Naive B cell (primary cell): ENCODE measurements around the gene UCKL1. TPM values are rescaled to one million over a fixed set of nuclear protein-coding genes. Genes with fewer than 3 reads are reported as not detected.

ENCODE experiments used
- ATAC-seq, 2 donors: fragments of 150-1000 bp; cut with Tn5 transposase; 2 replicates each; pipeline ENCODE4 v1.10.0; 2021; ENCODE audit warnings: low read depth in 2 of 2, mild to moderate bottlenecking in 2 of 2, moderate library complexity in 2 of 2
- DNase-seq: peaks from one replicate; pipeline ENCODE4 v3.0.0; 2022
- H3K27ac Mint-ChIP-seq, 6 donors: one replicate each; pipeline ENCODE4 v1.8.0; 2020 to 2022; ENCODE audit warnings: mild to moderate bottlenecking in 6 of 6, mixed read lengths in 6 of 6, moderate library complexity in 5 of 6, inconsistent platforms in 2 of 6
- H3K27me3 Mint-ChIP-seq, 3 donors: one replicate each; pipeline ENCODE4 v1.8.0; 2021 to 2022; ENCODE audit warnings: mixed read lengths in 3 of 3, mild to moderate bottlenecking in 1 of 3
- H3K36me3 Mint-ChIP-seq, 2 donors: one replicate each; pipeline ENCODE4 v1.8.0; 2020 to 2022; ENCODE audit warnings: mixed read lengths in 2 of 2, inconsistent platforms in 1 of 2, mild to moderate bottlenecking in 1 of 2
- H3K4me1 Mint-ChIP-seq, 3 donors: one replicate each; pipeline ENCODE4 v1.8.0; 2020 to 2022; ENCODE audit warnings: mixed read lengths in 3 of 3, inconsistent platforms in 1 of 3, mild to moderate bottlenecking in 1 of 3, moderate library complexity in 1 of 3
- H3K4me3 Mint-ChIP-seq, 8 donors: one replicate each; pipeline ENCODE4 v1.8.0; 2020 to 2022; ENCODE audit warnings: mild to moderate bottlenecking in 8 of 8, mixed read lengths in 8 of 8, moderate library complexity in 8 of 8, inconsistent platforms in 2 of 8
- H3K9me3 Mint-ChIP-seq, 7 donors: one replicate each; pipeline ENCODE4 v1.8.0; 2020 to 2022; ENCODE audit warnings: mixed read lengths in 7 of 7, mild to moderate bottlenecking in 5 of 7, inconsistent platforms in 2 of 7, moderate library complexity in 1 of 7
- polyA plus RNA-seq, 6 donors: library from polyadenylated mRNA; unstranded; fragments of 300-500 nt; fragmentation: Illumina TruSeq; gene quantifications; one replicate each; pipeline ENCODE4 v1.2.3, GENCODE V29; 2021; ENCODE audit warnings: low read depth in 6 of 6

Gene UCKL1
- polyA plus RNA-seq, 6 donors from 2014 or later, result 11.3 to 62.0 (median 31.7) TPM

DNA sequence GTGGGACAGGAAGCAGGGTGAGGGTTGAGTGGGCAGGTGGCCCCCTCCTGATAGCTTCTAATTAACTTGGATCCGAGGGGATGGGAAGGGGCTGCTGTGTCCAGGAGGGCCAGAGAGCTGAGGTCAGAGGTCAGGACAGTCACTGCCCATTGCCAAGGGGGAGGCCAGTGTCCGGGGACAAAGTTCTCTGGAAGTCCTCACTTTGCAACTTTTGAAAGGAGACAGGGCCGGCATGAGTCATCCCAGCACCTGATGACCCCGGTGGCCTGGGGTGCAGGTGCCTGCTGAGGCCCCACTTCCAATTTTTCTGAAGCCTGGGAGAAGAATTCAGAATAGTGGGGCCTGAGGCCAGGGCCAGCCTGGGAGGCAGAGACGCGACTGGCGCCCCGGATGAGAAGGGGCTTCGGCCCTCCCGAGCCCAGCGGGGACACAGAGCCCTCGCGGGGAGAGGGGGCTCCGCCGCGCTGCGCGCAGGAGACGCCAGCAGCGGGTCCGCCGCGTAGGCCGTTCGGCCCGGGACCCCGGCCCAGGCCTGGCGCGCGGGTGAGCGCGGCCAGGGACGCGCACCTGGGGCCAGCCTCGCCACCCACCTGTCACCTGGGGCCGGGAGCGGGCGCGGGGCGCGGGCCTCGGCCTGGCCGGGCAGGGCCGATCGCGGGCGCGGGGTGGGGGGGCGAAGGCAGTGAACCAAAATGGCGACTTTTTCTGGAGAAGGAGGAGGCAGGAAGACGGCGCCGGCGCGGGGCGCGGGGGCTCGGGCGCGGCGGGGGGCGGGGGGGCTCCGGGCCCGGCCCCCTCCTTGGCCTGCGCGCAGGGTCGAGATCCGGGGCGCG lies 12.9 kb upstream of the UCKL1 start:
- Mint-ChIP-seq H3K27ac (peak overlapping the region in 4 of 6 donors; percentile 36 to 74 (median 60)), H3K27me3 (no peaks in the 10 kb centered on the region), H3K4me3 (peak overlapping the region; percentile 72 to 91 (median 86)), H3K9me3 (peaks cover 0 to 5% (median 0%) of the 10 kb centered on the region in 7 donors), H3K4me1 (peaks cover 20 to 28% (median 24%) of the 10 kb centered on the region in 3 donors), H3K36me3 (peaks cover 0 to 6% of the 10 kb centered on the region in 2 donors)
- ATAC-seq, result peak; percentile 24 to 32
- DNase-seq, result peak; percentile 25

- ATAC-seq (no peak), DNase-seq (no peak)
- H3K36me3 Mint-ChIP-seq, result no peaks in the 10 kb centered on the region
- peaks cover 0 to 8% (median 0%) of the 10 kb centered on the region in 7 donors for H3K9me3 Mint-ChIP-seq
- no peaks in the 10 kb centered on the region for H3K27me3 Mint-ChIP-seq
- H3K4me1 Mint-ChIP-seq, result peaks cover 12 to 23% (median 17%) of the 10 kb centered on the region in 3 donors
- H3K4me3 Mint-ChIP-seq, result peak overlapping the region; percentile 72 to 91 (median 82)
- peak overlapping the region in 2 of 6 donors; percentile 42 to 74 for H3K27ac Mint-ChIP-seq
Observed at GRCh38 chr20:63968136-63968927, 12.1 kb upstream of the UCKL1 start.

- Mint-ChIP-seq H3K4me3 (peak overlapping the region in 6 of 8 donors; percentile 5 to 87 (median 67)), H3K36me3 (no peaks in the 10 kb centered on the region), H3K27me3 (no peaks in the 10 kb centered on the region), H3K9me3 (peaks cover 0 to 8% (median 0%) of the 10 kb centered on the region in 7 donors), H3K27ac (no peak overlapping the region), H3K4me1 (peaks cover 10 to 16% (median 13%) of the 10 kb centered on the region in 3 donors)
- ATAC-seq (no peak), DNase-seq (no peak)
Observed at GRCh38 chr20:63967330-63968135, 11.3 kb upstream of the UCKL1 start.

- Mint-ChIP-seq H3K27ac (no peak overlapping the region), H3K4me3 (peak overlapping the region in 2 of 8 donors; percentile 5 to 72)
Observed at GRCh38 chr20:63966944-63967322, 10.7 kb upstream of the UCKL1 start.

DNA sequence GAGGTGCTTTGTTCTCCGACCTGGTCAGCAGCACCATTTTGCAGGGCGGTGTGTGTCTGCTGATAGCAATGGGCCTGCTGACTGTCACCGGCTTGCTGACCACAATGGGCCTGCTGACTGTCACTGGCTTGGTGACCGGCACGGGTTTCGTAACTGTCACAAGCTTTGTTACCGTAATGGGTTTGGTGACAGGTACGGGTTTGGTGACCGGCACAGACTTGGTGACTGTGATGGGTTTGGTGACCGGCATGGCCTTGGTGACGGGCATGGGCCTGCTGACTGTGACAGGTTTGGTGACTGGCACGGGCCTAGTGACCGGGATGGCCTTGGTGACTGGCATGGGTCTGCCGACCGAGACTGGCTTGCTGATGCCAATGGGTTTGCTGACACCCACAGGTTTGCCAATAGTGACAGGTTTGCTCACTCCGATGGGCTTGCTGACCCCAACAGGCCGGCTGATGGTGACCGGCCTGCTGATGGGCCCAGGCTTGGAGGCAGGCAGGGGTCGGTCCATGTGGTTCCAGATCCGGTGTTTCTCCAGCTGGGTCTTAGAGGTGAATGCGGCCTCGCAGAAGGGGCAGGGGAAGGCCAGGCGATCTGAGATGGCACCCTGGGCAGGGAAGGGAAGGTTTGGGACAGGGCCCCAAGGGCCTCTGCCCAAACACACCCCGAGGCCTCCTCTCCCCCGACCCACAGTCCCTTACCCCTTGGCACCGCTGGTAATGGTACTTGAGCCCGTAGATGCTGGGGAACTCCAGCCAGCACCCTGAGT lies 10.1 kb upstream of the UCKL1 start:
- peaks cover 10 to 14% (median 13%) of the 10 kb centered on the region in 3 donors for H3K4me1 Mint-ChIP-seq
- peak overlapping the region in 1 of 6 donors; percentile 57 for H3K27ac Mint-ChIP-seq
- ATAC-seq (no peak), DNase-seq (no peak)
- H3K36me3 Mint-ChIP-seq, result no peaks in the 10 kb centered on the region
- peak overlapping the region in 1 of 8 donors; percentile 72 for H3K4me3 Mint-ChIP-seq
- H3K9me3 Mint-ChIP-seq, result peaks cover 0 to 8% (median 0%) of the 10 kb centered on the region in 7 donors
- H3K27me3 Mint-ChIP-seq, result no peaks in the 10 kb centered on the region

More at GRCh38 chr20:63966944-63967322, 10.7 kb upstream of the UCKL1 start:
- H3K36me3 Mint-ChIP-seq, result no peaks in the 10 kb centered on the region
- no peak for DNase-seq
- no peaks in the 10 kb centered on the region for H3K27me3 Mint-ChIP-seq
- no peak for ATAC-seq
- H3K9me3 Mint-ChIP-seq, result peaks cover 0 to 8% (median 0%) of the 10 kb centered on the region in 7 donors
- H3K4me1 Mint-ChIP-seq, result peaks cover 10 to 14% (median 13%) of the 10 kb centered on the region in 3 donors

- peaks cover 7 to 11% (median 10%) of the 10 kb centered on the region in 3 donors for H3K4me1 Mint-ChIP-seq
- ATAC-seq (no peak), DNase-seq (no peak)
- no peak overlapping the region for H3K4me3 Mint-ChIP-seq
- no peak overlapping the region for H3K27ac Mint-ChIP-seq
- H3K36me3 Mint-ChIP-seq, result no peaks in the 10 kb centered on the region
- H3K27me3 Mint-ChIP-seq, result no peaks in the 10 kb centered on the region
- peaks cover 0 to 8% (median 0%) of the 10 kb centered on the region in 7 donors for H3K9me3 Mint-ChIP-seq
Observed at GRCh38 chr20:63964412-63964811, 8.2 kb upstream of the UCKL1 start.

GRCh38 chr20:63963784-63964301 lies 7.6 kb upstream of the UCKL1 start:
- Mint-ChIP-seq H3K36me3 (no peaks in the 10 kb centered on the region), H3K9me3 (peaks cover 0 to 8% (median 0%) of the 10 kb centered on the region in 7 donors), H3K4me3 (no peak overlapping the region), H3K4me1 (peaks cover 4 to 9% (median 8%) of the 10 kb centered on the region in 3 donors), H3K27ac (peak overlapping the region in 1 of 6 donors; percentile 57), H3K27me3 (no peaks in the 10 kb centered on the region)
- ATAC-seq (no peak), DNase-seq (no peak)

GRCh38 chr20:63963348-63963741 lies 7.1 kb upstream of the UCKL1 start:
- peak overlapping the region in 1 of 6 donors; percentile 57 for H3K27ac Mint-ChIP-seq
- no peaks in the 10 kb centered on the region for H3K27me3 Mint-ChIP-seq
- peaks cover 0 to 4% (median 3%) of the 10 kb centered on the region in 3 donors for H3K4me1 Mint-ChIP-seq
- no peaks in the 10 kb centered on the region for H3K36me3 Mint-ChIP-seq
- no peak for ATAC-seq
- DNase-seq, result no peak
- peaks cover 0 to 8% (median 0%) of the 10 kb centered on the region in 7 donors for H3K9me3 Mint-ChIP-seq
- no peak overlapping the region for H3K4me3 Mint-ChIP-seq

- Mint-ChIP-seq H3K4me1 (peaks cover 0 to 4% (median 2%) of the 10 kb centered on the region in 3 donors), H3K9me3 (peaks cover 0 to 8% (median 0%) of the 10 kb centered on the region in 7 donors), H3K36me3 (no peaks in the 10 kb centered on the region), H3K4me3 (peak overlapping the region in 2 of 8 donors; percentile 30 to 47), H3K27ac (peak overlapping the region in 1 of 6 donors; percentile 56), H3K27me3 (no peaks in the 10 kb centered on the region)
- DNase-seq, result no peak
- no peak for ATAC-seq
Observed at GRCh38 chr20:63962426-63963347, 6.5 kb upstream of the UCKL1 start.

DNA sequence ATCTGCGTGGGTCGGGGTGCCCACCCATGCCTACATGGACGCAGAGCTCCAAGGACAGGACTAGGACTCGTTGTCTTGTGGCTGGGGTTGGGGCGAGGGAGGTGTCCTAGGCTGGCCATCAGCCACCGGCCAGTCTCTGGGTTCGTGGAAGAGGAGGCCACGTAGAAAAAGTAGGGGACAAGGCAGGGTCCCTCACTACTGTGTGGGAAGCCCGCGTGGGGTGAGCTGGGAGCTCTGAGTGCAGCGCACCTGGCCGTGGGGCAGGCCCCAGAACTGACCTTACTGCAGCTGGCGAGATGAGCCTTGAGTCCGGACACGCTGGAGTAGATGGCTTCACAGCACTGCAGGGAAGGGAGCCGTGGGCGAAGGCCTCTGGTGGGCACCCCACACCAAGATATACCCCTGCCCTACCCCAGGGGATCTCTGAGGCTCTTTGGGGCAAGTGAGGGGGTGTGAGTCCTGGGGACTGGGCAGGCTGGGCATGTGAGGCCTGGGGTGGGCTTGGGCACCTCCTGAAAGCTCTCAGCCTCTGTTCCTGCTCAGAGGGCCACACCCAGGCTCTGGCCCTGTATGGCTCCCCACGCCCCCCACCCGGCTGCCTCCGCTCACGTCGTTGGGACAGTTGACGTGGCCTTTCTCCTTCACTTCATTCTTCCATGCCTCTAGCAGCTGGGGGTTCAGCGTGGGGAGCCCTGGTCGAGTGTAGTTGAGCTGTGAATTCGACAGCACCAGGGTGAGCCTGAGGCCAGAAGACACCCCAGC lies 5.6 kb upstream of the UCKL1 start:
- no peak for DNase-seq
- H3K4me3 Mint-ChIP-seq, result no peak overlapping the region
- H3K4me1 Mint-ChIP-seq, result peaks cover 2 to 11% (median 4%) of the 10 kb centered on the region in 3 donors
- H3K27ac Mint-ChIP-seq, result peak overlapping the region in 1 of 6 donors; percentile 56
- no peak for ATAC-seq
- H3K27me3 Mint-ChIP-seq, result no peaks in the 10 kb centered on the region
- peaks cover 0 to 8% (median 0%) of the 10 kb centered on the region in 7 donors for H3K9me3 Mint-ChIP-seq
- no peaks in the 10 kb centered on the region for H3K36me3 Mint-ChIP-seq
